ENCODE results near the gene NEURL4.
A peak's percentile ranks its signal among the peaks of the same experiment; 100 is the strongest.

The NEURL4 gene

DNA sequence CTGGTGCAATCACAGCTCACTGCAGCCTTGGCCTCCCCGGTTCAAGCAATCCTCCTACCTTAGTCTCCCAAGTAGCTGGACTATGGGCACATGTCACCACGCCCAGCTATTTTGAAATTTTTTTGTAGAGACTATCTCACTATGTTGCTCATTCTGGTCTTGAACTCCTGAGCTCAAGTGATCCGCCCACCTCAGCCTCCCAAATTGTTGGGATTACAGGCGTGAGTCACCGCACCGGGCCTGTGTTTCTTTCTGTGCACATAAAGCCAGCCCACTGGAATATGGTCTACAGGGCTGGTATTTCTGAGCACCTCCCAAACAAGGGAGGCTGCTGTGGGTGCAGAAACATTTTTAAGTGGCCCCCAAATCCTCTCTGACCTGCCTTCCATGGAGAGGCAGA, 34.2 kb upstream of the NEURL4 start:
- no peak for DNase-seq (ENCODE audit: low read depth)
- H3K4me3 ChIP-seq (ENCODE audit: control insufficient read depth, low read depth, low read length), result no peak overlapping the region
- TF ChIP-seq, protein P1, sequence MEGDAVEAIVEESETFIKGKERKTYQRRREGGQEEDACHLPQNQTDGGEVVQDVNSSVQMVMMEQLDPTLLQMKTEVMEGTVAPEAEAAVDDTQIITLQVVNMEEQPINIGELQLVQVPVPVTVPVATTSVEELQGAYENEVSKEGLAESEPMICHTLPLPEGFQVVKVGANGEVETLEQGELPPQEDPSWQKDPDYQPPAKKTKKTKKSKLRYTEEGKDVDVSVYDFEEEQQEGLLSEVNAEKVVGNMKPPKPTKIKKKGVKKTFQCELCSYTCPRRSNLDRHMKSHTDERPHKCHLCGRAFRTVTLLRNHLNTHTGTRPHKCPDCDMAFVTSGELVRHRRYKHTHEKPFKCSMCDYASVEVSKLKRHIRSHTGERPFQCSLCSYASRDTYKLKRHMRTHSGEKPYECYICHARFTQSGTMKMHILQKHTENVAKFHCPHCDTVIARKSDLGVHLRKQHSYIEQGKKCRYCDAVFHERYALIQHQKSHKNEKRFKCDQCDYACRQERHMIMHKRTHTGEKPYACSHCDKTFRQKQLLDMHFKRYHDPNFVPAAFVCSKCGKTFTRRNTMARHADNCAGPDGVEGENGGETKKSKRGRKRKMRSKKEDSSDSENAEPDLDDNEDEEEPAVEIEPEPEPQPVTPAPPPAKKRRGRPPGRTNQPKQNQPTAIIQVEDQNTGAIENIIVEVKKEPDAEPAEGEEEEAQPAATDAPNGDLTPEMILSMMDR (IDR thresholded peaks at IDR 0.05; ENCODE audit: control insufficient read depth, insufficient read depth, low read depth, low read length, missing control alignments), result no peak

- no peak for DNase-seq (ENCODE audit: low read depth)
- TF ChIP-seq, protein P1 (IDR thresholded peaks at IDR 0.05; ENCODE audit: control insufficient read depth, insufficient read depth, low read depth, low read length, missing control alignments), result no peak
- no peak overlapping the region for H3K4me3 ChIP-seq (ENCODE audit: control insufficient read depth, low read depth, low read length)
These were observed 32.8 kb upstream of the NEURL4 start for GRCh38 chr17:7361906-7362305.

DNA sequence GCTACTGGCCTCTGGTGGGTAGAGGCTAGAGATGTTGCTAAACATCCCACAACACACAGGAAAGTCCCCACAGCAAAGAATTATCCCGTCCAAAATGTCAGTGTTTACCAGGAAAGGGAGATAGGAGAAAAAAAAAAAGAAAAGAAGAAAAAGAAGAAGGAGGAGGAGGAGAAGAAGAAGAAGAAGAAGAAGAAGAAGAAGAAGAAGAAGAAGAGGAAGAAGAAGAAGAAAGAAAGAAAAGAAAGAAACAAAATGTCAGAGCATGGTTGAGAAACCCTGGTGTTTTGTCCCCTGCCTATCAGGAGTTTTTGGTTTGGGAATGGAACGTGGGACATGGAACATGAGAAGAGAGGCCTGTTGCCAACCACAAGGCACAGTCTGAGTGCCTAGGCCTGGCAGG, 28.2 kb upstream of the NEURL4 start:
- H3K4me3 ChIP-seq (ENCODE audit: control insufficient read depth, low read depth, low read length), result no peak overlapping the region
- TF ChIP-seq, protein P1 (IDR thresholded peaks at IDR 0.05; ENCODE audit: control insufficient read depth, insufficient read depth, low read depth, low read length, missing control alignments), result no peak
- DNase-seq (ENCODE audit: low read depth), result no peak

DNA sequence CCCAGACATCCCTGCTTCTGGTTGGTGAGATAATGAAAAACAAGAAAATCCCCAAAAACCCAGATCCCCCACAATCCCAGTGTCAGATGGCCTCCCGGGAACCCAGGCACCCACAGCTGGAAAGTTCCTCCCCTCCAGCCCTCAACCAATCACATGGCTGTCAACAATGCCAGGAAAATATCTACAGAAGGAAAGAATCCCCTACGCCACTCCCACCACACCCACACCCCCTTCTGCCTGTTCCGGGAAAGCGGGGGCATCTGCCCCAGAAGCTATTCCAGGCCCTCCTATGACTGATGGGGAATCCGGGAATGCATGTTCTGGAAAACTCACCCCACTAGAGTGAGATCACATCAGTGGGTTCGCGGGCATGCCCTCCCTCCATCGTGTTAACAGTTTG, 27.6 kb upstream of the NEURL4 start:
- no peak for DNase-seq (ENCODE audit: low read depth)
- H3K4me3 ChIP-seq (ENCODE audit: control insufficient read depth, low read depth, low read length), result no peak overlapping the region
- TF ChIP-seq, protein P1 (IDR thresholded peaks at IDR 0.05; ENCODE audit: control insufficient read depth, insufficient read depth, low read depth, low read length, missing control alignments), result no peak

DNA sequence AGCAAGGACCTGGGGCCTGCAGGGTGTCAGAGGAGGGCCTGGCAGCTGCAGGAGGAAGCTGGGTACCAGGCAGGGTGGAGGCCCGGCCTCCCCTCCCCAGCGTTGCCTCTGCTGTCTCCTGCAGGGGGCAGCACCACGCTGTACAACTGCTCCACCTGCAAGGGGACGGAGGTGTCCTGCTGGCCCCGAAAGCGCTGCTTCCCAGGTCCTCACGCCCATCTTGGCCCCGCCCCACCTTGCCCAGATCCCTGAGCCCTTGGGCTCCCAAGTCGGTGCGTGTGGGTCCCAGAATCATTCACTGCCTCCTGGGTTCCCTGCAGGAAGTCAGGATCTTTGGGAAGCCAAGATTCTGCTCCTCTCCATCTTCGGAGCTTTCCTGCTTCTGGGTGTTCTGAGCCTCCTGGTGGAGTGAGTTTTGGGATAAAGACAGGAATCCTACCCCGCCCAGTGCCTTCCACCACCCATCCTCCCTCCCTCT, 27.0 kb upstream of the NEURL4 start:
- TF ChIP-seq, protein P1 (IDR thresholded peaks at IDR 0.05; ENCODE audit: control insufficient read depth, insufficient read depth, low read depth, low read length, missing control alignments), result peak; percentile 89
- no peak overlapping the region for H3K4me3 ChIP-seq (ENCODE audit: control insufficient read depth, low read depth, low read length)
- no peak for DNase-seq (ENCODE audit: low read depth)

DNA sequence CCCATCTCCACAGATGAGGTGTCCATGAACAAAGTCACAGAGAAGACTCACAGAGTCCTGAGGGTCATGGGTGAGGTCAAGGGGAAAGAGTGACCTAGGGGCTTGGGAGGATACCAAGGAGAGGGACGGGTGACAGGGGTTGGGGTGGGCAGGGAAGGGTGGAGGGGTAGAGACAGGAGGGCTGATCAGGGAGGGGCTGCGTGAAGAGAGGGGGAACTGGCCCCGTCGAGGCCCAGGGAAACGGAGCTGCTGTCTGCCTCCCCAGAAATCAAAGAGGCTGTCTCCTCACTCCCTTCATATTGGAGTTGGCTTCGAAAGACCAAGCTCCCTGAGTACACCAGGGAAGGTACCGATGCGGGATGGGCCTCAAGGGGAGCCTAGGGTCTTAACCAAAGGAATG, 26.4 kb upstream of the NEURL4 start:
- DNase-seq (ENCODE audit: low read depth), result no peak
- H3K4me3 ChIP-seq (ENCODE audit: control insufficient read depth, low read depth, low read length), result no peak overlapping the region
- TF ChIP-seq, protein P1 (IDR thresholded peaks at IDR 0.05; ENCODE audit: control insufficient read depth, insufficient read depth, low read depth, low read length, missing control alignments), result no peak

GRCh38 chr17:7355053-7355452, 25.9 kb upstream of the NEURL4 start, which contains the start of gene TMEM95:
Gene TMEM95 (plus strand): TSS chr17:7355156. CDS start chr17:7355205, 49 bp downstream.
- TF ChIP-seq, protein P1 (IDR thresholded peaks at IDR 0.05; ENCODE audit: control insufficient read depth, insufficient read depth, low read depth, low read length, missing control alignments), result no peak
- peak within 1 kb of the TSS; percentile 7; the same call in 1 of the 2 replicates for H3K4me3 ChIP-seq (ENCODE audit: control insufficient read depth, low read depth, low read length)
- no peak for DNase-seq (ENCODE audit: low read depth)

All from AG09309 (cell line).